GM19372 (cell line): ENCODE data around the gene TMEM95.
"Not testable (repeated sequence)": the region's sequence is repeated elsewhere in the genome, so short reads cannot be mapped to it uniquely, and the experiment has no call there.

ENCODE experiments used
- ATAC-seq: cut with Tn5 transposase; IDR thresholded peaks from one replicate; pipeline ENCODE4 v1.9.1; 2021; ENCODE audit warnings: mild to moderate bottlenecking, low read depth, moderate library complexity; ENCODE audit not compliant: unreplicated experiment

The TMEM95 gene

GRCh38 chr17:7341842-7342241 lies 13.1 kb upstream of the TMEM95 start:
- no peak for ATAC-seq

GRCh38 chr17:7343250-7343649 lies 11.7 kb upstream of the TMEM95 start:
- no peak for ATAC-seq

- ATAC-seq: no peak
Measured at GRCh38 chr17:7346761-7347614, 8.0 kb upstream of the TMEM95 start.

GRCh38 chr17:7347630-7348477 lies 7.1 kb upstream of the TMEM95 start:
- ATAC-seq: no peak

- no peak for ATAC-seq
Measured at GRCh38 chr17:7348478-7349242, 6.3 kb upstream of the TMEM95 start.

GRCh38 chr17:7351665-7352502 lies 3.1 kb upstream of the TMEM95 start, which contains the start of gene KCTD11:
KCTD11 (plus strand) TSS chr17:7352162.
- peak; percentile 66 for ATAC-seq

- no peak for ATAC-seq
Measured at GRCh38 chr17:7352503-7352889, 2.5 kb upstream of the TMEM95 start.

GRCh38 chr17:7352910-7353635 lies 1.9 kb upstream of the TMEM95 start:
- no peak for ATAC-seq

GRCh38 chr17:7354262-7354843 lies 603 bp upstream of the TMEM95 start:
- no peak for ATAC-seq

GRCh38 chr17:7355573-7355972 lies 617 bp downstream of the TMEM95 start:
- ATAC-seq: no peak

- ATAC-seq: no peak
Measured at GRCh38 chr17:7356072-7356549, 1.2 kb downstream of the TMEM95 start.

GRCh38 chr17:7356756-7357155 lies 1.8 kb downstream of the TMEM95 start:
- no peak for ATAC-seq

- ATAC-seq: no peak
Measured at GRCh38 chr17:7357381-7357780, 2.4 kb downstream of the TMEM95 start.

GRCh38 chr17:7361906-7362305 lies 7.0 kb downstream of the TMEM95 start:
- no peak for ATAC-seq

GRCh38 chr17:7363311-7363710 lies 8.4 kb downstream of the TMEM95 start:
- ATAC-seq: no peak

GRCh38 chr17:7365963-7366362 lies 11.0 kb downstream of the TMEM95 start:
- not testable (repeated sequence) for ATAC-seq

- no peak for ATAC-seq
Measured at GRCh38 chr17:7367083-7367482, 12.1 kb downstream of the TMEM95 start.

- no peak for ATAC-seq
Measured at GRCh38 chr17:7367918-7368598, 13.1 kb downstream of the TMEM95 start.
